Testis (tissue), 3 donors: ENCODE data around the gene SLC5A6. TPM values are rescaled to one million over a fixed set of nuclear protein-coding genes. Genes with fewer than 3 reads are reported as not detected.

Experiments
- DNase-seq: peaks from one replicate; pipeline ENCODE4 v3.0.0-alpha.2; 2019
- H3K27ac ChIP-seq, 2 donors: fragments of 200-600 bp; sonication (generic); one replicate each; pipeline ENCODE4 v1.5.1; 2019
- H3K27me3 ChIP-seq: fragments of 200-600 bp; sonication (generic); one replicate; pipeline ENCODE4 v1.5.1; 2019
- H3K36me3 ChIP-seq: fragments of 200-600 bp; sonication (generic); one replicate; pipeline ENCODE4 v1.5.1; 2017; ENCODE audit warnings: low read depth; ENCODE audit errors: missing control alignments
- H3K4me1 ChIP-seq: fragments of 200-600 bp; sonication (generic); one replicate; pipeline ENCODE4 v1.5.1; 2019
- H3K4me3 ChIP-seq, 2 donors: fragments of 200-600 bp; sonication (generic); one replicate each; pipeline ENCODE4 v1.5.1; 2017 to 2019
- H3K9me3 ChIP-seq: fragments of 200-600 bp; sonication (generic); one replicate; pipeline ENCODE4 v1.5.1; 2017
- POLR2A ChIP-seq: fragments of 450-650 bp; IDR thresholded peaks from one replicate; pipeline ENCODE4 v1.6.1; 2017; ENCODE audit warnings: antibody characterized with exemption, mild to moderate bottlenecking, moderate library complexity
- WGBS, 2 donors: methylation state at CpG; one replicate each; pipeline ENCODE4 v1.1.5; 2018; 5-methylcytosine and 5-hydroxymethylcytosine counted together
- intact Hi-C: fragments of 100-400 bp; cut with DNase I; formaldehyde crosslinking; loops from one replicate; pipeline ENCODE4 v1.15.1; 2023; ENCODE audit warnings: low total_unique reads
- polyA plus RNA-seq: library from polyadenylated mRNA; stranded (reverse); fragments of 350-450 nt; fragmentation: Illumina TruSeq; extraction: RNeasy Lipid Tissue Mini Kit (QIAGEN cat#74804); gene quantifications from one replicate; pipeline ENCODE4 v1.2.3, GENCODE V29; 2014; ENCODE audit warnings: low read depth, low replicate concordance; ENCODE audit not compliant: insufficient read depth
- total RNA-seq, 2 donors: library from RNA; depleted of rRNA; stranded (reverse); fragments of >200 nt; gene quantifications; one replicate each; pipeline ENCODE4 v1.2.3, GENCODE V29; 2016
- TF ChIP-seq, protein P1 (sequence below), 3 experiments: fragments of 450-650 bp in 2 of 3; fragments of 200-600 bp in 1 of 3; sonication (generic) in 1 of 3; IDR thresholded peaks; one replicate each; pipeline ENCODE4 v1.5.1; 2016 to 2019; ENCODE audit warnings: antibody characterized with exemption in 3 of 3, mild to moderate bottlenecking in 2 of 3, moderate library complexity in 1 of 3

Gene SLC5A6
- total and polyA plus RNA-seq, 3 donors from 2014 or later, result 83.4 to 84.0 (median 83.9) TPM

DNA sequence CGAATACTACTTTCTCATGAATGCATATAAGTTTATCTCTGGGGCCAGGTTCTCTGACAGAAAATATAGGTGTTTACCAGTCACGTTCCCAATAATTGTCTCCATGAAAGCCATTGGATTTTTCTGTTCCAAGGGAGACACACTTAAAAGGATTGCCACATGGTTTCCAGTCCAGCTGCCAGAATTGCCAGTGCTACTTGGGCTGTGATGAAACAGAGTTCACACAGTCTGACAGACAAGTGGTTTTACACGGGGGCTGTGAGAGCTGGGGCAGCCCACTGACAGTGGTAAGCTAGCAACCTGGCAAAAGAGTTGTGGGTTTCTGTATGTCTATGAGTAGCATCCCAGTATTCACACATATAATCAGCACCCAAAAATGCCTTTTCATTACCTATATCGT lies 28.0 kb downstream of the SLC5A6 start:
- intact Hi-C loops, result no loop called here
- WGBS, 2 donors, result 82 to 86% methylated on average over 4 of the region's 4 CpGs
- DNase-seq, result no peak

DNA sequence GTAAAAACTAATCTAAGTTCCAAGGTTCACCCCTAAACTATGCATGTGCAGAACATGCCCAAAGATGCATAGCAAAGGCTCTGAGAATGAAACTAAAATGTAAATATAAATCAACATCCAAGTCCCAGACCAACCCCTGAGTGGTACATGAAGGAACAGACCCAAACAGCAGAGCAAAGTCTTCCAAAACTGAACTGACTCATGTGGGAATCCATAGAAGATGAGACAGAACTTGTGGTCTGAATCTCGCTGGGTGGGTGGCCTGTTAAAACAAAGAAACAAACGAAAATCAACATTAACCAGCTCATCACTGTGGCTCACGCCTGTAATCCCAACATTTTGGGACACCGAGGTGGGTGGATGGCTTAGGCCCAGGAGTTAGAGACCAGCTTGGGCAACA lies 29.7 kb downstream of the SLC5A6 start:
- Histone ChIP-seq H3K4me3 (no peak overlapping the region), H3K4me1 (peaks cover 10% of the 10 kb centered on the region), H3K9me3 (no peaks in the 10 kb centered on the region), H3K36me3 (no peaks in the 10 kb centered on the region), H3K27me3 (no peaks in the 10 kb centered on the region), H3K27ac (peak overlapping the region in 1 of 2 donors; percentile 91)
- 70 to 78% methylated on average over 4 of the region's 4 CpGs for WGBS, 2 donors
- DNase-seq, result no peak
- TF ChIP-seq, protein P1, sequence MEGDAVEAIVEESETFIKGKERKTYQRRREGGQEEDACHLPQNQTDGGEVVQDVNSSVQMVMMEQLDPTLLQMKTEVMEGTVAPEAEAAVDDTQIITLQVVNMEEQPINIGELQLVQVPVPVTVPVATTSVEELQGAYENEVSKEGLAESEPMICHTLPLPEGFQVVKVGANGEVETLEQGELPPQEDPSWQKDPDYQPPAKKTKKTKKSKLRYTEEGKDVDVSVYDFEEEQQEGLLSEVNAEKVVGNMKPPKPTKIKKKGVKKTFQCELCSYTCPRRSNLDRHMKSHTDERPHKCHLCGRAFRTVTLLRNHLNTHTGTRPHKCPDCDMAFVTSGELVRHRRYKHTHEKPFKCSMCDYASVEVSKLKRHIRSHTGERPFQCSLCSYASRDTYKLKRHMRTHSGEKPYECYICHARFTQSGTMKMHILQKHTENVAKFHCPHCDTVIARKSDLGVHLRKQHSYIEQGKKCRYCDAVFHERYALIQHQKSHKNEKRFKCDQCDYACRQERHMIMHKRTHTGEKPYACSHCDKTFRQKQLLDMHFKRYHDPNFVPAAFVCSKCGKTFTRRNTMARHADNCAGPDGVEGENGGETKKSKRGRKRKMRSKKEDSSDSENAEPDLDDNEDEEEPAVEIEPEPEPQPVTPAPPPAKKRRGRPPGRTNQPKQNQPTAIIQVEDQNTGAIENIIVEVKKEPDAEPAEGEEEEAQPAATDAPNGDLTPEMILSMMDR (IDR thresholded peaks at IDR 0.05), result no peak
- TF ChIP-seq POLR2A, result no peak
- intact Hi-C loops, result no loop called here

More for the DNA sequence above, 28.0 kb downstream of the SLC5A6 start:
- no peak overlapping the region for H3K4me3 ChIP-seq
- peak overlapping the region; percentile 69 to 91 for H3K27ac ChIP-seq
- no peaks in the 10 kb centered on the region for H3K27me3 ChIP-seq
- no peaks in the 10 kb centered on the region for H3K9me3 ChIP-seq
- TF ChIP-seq POLR2A, result no peak
- TF ChIP-seq, protein P1 (IDR thresholded peaks at IDR 0.05), result no peak
- peaks cover 10% of the 10 kb centered on the region for H3K4me1 ChIP-seq
- H3K36me3 ChIP-seq, result no peaks in the 10 kb centered on the region

DNA sequence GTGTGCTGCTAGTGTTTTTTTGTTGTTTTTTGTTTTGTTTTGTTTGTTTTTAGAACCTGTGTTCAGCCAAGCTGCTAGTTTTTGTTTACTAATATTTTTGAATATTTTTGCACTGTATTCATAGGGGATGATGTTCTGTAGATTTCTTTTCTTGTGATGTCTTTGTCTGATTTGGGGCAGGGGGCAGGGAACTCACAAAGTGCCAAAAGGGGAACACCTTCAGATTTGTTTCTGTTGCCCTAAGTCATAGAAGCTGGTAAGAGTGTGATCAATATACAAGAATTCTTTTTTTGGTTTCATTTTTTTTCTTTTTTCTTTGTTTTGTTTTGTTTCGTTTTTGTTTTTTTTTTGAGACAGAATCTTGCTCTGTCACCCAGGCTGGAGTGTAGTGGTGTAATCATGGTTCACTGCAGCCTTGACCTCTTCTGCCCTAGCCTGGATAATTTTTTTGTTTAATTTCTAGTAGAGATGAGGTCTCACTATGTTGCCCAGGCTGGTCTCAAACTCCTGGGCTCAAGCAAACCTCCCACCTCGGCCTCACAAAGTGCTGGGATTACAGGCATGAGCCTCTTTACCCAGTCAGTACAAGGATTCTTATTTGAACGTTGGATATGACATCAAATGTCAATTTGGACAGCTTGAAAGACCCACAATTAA lies 32.6 kb downstream of the SLC5A6 start:
- 54 to 55% methylated on average over 3 of the region's 3 CpGs for WGBS, 2 donors
- no peaks in the 10 kb centered on the region for H3K9me3 ChIP-seq
- TF ChIP-seq, protein P1 (IDR thresholded peaks at IDR 0.05), result no peak
- no peak for TF ChIP-seq POLR2A
- H3K27ac ChIP-seq, result peak overlapping the region in 1 of 2 donors; percentile 12
- H3K27me3 ChIP-seq, result no peaks in the 10 kb centered on the region
- DNase-seq, result no peak
- H3K4me1 ChIP-seq, result peaks cover 6% of the 10 kb centered on the region
- H3K36me3 ChIP-seq, result no peaks in the 10 kb centered on the region
- intact Hi-C loops, result no loop called here
- H3K4me3 ChIP-seq, result no peak overlapping the region

DNA sequence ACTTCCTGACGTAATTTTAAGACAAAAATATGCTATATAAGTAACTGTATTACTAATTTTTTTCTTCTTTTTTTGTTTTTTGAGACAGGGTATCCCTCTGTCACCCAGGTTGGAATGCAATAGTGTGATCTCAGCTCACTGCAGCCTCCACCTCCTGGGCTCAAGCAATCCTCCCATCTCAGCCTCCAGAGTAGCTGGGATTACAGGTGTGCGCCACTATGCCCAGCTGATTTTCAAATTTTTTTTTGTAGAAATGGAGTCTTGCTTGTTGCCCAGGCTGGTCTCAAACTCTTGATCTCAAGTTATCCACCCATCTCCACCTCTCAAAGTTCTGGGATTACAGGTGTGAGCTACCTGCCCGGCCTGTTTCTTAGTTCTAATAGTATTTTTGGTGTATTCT lies 33.6 kb downstream of the SLC5A6 start:
- WGBS, 2 donors, result 94 to 97% methylated on average over 3 of the region's 3 CpGs
- Histone ChIP-seq H3K9me3 (no peaks in the 10 kb centered on the region), H3K4me1 (peaks cover 2% of the 10 kb centered on the region), H3K27ac (no peak overlapping the region), H3K4me3 (no peak overlapping the region), H3K27me3 (no peaks in the 10 kb centered on the region), H3K36me3 (no peaks in the 10 kb centered on the region)
- intact Hi-C loops, result no loop called here
- DNase-seq, result no peak
- no peak for TF ChIP-seq POLR2A
- TF ChIP-seq, protein P1 (IDR thresholded peaks at IDR 0.05), result no peak
